NCI-H748 treated with DMSO at 0.1 percent for 48 hours (cell line): ENCODE measurements around the gene ATP9A.
"Not testable (repeated sequence)": the region's sequence is repeated elsewhere in the genome, so short reads cannot be mapped to it uniquely, and the experiment has no call there.

Source experiments
- DNase-seq: peaks from one replicate; lab custom pipeline; 2025; lab: John Stamatoyannopoulos, UW

The ATP9A gene

DNA sequence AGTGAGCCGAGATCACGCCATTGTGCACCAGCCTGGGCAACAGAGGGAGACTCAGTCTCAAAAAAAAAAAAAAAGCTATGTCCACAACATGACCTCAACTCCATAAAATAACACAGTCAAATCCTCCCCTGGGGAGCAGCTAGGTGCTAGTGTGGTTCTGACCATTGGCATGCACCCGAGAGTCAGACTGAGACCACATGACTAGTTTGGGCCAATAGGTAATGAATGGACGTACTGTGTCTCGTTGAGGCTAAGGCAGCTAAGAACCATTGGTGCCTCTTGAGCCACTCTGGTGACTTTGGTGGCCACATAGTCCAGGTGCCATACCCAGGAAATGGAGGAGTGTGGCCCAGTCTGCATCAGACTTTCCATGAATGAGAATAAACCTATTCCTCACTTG, 40.3 kb downstream of the ATP9A start:
- DNase-seq = no peak

DNA sequence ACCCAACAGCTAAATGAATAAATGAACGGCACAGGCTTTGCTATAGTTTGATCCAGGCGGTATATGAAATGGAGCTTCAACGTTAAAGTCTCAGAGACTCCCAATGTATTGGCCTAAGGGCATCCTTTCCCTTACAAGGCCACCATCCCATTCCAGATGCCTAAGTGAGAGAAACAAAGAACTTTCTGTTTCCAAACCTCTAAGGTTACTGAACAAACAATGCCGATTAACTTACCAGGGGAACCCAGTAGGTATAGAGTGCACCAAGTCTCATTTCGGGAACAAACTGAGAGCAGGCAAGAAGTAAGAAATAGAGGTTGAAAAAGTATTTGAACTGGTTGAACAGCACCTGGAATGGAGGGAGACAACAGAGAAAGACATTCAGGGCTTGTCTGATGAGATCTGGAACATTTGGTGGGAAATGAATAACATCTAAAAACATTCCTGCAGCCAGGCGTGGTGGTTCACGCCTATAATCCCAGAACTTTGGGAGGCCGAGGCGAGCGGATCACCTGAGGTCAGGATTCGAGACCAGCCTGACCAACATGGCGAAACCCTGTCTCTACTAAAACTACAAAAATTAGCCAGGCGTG, 42.5 kb downstream of the ATP9A start:
- no peak for DNase-seq

DNA sequence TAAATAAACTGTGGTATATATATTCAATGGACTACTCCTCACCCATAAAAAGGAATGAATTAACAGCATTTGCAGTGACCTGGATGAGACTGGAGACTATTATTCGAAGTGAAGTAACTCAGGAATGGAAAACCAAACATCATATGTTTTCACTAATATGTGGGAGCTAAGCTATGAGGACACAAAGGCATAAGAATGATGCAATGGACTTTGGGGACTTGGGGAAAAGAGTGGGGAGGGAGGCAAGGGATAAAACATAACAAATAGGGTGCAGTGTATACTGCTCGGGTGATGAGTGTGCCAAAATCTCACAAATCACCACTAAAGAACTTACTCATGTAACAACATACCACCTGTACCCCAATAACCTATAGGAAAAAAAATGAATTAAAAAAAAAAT, 45.2 kb downstream of the ATP9A start:
- not testable (repeated sequence) for DNase-seq

DNA sequence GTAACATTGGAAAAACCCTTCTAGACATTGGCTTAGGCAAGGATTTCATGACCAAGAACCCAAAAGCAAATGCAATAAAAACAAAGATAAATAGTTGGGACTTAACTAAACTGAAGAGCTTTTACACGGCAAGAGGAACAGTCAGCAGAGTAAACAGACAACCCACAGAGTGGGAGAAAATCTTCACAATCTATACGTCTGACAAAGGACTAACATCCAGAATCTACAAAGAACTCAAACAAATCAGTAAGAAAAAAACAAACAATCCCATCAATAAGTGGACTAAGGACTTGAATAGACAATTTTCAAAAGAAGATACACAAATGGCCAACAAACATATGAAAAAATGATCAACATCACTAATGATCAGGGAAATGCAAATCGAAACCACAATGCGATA, 45.9 kb downstream of the ATP9A start:
- not testable (repeated sequence) for DNase-seq

DNA sequence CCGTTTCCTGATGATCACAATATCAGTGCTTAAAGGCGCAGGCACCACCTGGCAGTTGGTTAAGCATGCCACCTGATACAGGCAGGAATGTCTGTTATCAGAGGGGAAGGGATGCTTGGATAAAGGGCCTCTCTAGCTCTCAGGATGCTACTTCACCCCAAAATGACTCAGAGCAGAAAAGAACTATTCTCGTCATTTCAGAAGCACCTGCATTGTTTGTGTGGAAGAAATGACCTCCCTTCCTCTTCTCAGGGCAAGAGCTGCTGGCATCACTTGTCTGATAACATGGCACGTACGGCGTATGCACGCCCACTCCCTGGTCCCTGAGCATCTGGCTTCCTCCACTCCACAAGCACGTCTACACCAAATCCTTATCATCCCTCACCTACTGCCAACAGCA, 47.3 kb downstream of the ATP9A start:
- no peak for DNase-seq

DNA sequence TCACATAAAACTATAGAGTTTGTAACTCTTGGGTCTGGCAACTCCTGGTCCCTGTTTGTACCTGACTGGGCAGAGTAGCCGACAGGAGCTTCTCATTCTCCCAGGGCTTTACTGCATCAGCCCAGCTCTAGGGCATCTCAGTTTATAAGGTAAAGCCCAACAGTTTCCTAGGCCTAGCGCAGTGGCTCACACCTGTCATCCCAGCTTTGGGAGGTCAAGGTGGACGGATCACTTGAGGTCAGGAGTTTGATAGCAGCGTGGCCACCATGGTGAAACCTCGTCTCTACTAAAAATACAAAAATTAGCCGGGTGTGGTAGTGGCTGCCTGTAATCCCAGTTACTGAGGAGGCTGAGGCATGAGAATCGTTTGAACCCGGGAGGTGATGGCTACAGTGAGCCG, 47.8 kb downstream of the ATP9A start:
- no peak for DNase-seq

DNA sequence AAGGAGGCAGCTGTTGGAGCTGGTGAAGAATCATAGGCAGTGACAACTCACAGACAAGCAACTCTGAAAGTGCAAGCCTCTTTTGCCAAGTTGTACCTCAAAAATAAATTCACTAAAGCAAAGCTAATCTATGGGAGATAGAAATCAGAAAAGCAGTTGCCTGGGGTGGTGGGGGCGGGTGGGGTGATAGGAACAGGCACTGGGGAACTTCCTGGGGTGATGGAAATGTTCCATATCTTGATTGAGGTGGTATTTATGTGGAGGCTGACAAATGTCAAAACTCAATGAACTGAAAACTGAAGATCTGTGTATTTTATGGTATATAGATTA, 52.4 kb downstream of the ATP9A start:
- no peak for DNase-seq

DNA sequence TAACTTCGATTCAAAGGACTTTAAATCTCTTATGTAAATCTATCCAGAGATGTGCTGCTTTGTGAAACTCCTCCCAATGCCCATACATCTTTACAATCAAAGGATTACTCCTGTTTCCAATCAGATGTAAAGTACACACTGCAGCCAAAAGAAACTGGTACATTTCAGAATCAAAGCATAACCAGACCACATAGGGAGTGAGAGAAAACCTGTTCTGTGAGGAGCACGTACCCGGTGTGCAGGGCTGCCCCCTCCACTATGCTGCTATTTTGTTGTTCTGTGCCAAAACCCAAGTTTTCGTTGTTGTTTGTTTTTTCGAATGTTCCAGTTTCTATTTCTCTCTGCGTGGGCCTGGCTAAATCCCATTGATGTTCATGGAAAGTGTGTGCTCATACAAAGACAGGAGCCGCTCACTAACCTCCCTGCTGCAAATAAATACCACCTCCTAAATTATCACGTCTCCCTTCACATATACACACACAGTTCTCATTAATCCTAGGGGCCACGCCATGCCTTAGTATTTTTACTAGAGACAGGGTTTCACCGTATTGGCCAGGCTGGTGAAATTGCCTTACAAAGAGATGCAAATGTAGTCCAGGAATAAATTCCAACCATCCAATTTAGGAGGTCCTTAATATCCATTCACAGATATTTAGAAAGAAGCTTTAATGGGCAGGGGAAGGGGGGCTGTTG, 52.9 kb downstream of the ATP9A start:
- DNase-seq = no peak

DNA sequence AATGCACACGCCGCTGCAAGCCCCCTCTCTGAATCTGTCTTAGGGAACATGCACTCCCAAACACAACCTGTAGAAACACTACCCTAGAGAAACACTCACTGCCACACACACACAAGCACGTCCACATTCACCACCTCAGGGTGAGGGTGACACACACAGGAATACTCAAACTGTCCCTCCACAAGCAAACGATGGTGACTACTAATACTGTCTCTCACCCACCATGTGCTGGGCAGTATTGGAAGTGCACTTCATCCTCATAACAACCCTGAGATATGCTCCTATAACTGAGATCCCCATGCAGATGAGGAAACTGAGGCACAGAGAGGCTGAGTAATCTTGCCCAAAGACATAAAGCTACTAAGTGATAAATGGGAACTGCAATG, 55.0 kb downstream of the ATP9A start:
- no peak for DNase-seq

DNA sequence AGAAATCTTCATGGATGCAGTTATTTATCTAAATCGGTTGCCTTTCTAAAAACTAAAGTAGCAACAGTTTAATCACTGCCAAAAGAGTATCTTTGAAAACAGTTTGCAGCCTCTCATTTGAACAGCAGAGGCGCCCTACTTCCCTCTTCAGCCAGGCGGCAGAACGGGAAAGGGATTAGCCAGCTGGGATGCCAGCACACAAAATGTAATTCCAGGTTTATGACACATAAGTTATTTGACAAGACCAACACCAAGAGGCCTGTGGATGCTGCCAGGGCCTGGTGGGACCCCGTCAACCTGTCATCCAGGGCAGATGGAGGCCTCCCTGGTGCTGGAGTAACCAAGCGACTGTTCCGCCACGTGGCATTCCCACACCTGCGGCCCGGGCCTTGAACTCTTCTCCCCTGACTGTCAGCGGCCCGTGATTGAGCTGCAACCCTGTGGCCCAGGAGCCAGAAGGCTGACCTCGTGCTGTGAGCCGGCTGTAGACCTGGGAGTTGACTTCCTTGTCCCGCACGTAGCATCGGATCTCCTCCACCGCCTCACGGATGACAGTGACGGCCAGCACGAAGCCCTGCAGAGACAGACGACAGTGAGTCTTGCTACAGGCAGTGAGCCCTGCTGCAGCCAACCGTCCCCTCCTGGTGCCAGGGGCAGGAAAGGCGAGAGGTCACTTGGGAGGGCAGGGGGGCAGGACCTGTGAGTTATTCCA, 55.5 kb downstream of the ATP9A start:
- no peak for DNase-seq

DNA sequence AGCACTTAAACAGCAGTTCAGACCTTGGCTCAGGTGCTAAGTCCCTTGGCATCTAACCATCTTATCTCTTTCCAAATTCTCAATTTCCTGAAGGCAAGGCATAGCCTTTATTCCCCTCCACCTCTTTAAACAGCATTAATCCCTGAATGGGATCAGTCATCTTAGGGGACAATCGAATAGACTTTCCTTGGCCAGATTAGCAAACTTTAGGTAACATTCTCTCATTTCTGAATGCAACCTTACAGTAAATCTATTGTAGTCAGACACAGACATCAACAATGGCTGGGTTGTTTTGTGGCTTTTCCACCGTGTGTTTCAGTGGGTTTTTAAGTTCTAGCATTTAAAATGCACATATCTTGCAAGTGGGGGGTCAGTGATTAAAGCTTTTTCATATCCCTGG, 56.8 kb downstream of the ATP9A start:
- DNase-seq = no peak

DNA sequence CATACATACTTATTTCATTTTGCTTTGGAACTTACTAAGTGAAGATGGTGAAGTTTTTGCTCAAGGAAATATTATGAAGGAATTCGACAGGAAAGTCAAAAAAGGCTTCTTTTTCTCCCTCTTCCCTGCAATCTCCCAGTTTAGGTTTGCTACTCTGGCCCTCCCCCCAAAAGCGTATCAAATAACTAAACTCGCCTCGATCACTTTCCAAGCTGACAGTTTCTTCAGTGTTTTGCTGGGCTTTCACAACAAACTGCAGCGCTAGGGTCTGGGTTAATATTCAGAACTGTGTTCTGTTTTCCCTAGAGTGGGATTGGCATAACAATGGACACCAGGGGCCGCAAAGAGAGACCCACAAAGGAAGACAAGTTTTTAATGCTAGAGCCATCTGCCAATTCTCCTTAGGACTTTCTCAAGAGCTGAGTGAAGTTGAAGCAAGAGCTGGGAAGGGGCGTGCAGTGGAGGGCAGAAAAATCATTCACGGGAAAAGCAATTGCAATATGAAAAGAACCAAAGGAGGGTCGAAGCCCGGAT, 57.8 kb downstream of the ATP9A start:
- DNase-seq = no peak

DNA sequence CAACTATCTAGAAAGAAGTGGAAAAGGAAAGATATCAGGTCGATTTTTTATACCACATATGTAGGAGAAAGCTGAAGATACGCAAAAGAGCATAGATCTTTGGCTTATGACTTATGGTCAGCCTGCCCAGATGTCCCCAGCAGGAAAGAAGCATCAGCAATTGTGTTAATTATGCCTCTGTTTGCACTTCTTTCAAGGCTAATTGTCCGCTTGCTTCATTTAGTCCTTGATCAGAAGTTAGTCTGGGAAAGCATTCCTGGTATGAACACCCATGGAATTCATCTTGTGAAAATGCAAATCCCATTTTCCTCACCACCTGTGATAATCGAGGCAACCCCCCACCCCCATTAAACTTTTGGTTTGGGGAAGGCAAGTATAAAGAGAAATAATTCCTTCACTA, 62.8 kb downstream of the ATP9A start:
- DNase-seq = no peak

DNA sequence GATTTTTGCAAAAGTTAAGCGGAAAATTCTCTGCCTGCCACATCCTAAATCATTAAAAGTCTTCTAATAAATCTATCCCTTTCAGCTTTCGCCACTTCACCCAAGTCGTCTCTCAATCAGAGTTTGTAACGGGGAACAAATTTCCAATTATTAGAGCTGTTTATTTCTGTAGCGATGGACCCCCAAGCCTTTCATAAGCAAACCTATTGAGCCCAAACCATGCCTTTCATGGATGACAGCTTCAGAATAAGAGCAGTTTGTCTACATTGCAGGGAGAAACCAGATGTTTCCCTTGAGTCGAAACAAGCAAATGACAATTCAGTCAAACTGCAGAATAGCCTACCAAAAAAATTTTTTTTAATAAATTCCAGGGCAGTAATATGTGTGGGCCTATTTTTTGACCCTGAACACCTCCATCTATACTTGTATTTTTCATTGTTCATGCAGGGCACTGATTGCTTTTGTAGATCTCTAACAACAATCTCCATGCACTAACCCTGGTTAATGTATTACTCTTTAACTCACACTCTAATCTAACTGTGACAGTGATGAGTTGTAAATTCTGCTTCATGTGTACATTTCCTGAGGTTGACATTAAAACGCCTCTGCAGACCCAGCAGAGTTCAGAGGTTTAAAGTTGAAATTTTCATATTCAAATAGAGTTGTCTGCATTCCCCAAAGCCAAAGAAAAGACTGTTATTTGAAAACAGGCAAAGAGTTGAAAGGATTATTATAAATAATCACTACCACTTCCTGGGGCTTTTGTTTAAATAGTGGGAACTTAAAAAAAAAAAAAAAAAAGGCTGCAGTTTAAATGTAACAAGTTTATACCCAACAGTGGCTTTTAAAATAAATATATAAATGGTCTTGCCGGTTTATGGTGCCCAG, 64.5 kb downstream of the ATP9A start:
- no peak for DNase-seq

DNA sequence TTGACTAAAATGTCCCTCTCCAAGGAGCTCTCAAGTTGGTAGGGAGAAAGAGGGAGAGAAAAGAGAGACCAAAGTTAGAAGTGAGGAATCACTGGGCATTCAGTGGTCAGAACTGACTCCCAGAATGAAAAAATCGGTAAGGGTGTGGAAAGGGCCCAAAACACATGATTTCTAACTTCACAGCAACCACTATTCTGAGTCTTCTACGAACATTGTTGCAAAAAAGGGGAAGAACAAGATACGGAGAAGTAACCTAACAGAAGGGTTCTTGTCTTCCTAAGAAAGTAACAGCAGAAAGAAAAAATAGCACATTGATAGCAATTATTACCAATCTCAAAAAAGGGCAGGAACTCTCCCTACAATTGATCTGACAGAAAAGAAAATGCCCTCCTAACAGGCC, 65.6 kb downstream of the ATP9A start:
- no peak for DNase-seq

DNA sequence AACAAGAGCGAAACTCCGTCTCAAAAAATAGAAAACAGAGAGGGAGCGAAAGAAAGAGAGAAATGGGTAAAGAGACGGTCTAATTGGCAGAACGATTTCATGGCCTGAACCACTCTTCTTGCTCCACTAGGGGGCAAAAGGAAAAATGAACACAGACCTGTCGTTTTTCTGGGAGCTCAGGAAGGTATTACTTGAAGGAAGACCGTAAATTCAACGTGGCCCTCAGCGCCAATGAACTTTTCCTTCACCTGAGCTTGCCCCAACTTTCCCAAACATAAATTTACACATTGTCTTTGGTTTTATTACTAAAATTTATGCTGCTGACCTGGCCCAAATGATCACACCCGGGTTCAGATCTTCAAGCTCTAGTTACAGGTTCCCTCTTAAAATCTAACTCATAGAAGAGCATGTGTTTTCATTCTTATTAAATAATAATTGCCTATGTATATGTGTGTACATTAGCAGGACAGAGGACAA, 67.3 kb downstream of the ATP9A start:
- no peak for DNase-seq

DNA sequence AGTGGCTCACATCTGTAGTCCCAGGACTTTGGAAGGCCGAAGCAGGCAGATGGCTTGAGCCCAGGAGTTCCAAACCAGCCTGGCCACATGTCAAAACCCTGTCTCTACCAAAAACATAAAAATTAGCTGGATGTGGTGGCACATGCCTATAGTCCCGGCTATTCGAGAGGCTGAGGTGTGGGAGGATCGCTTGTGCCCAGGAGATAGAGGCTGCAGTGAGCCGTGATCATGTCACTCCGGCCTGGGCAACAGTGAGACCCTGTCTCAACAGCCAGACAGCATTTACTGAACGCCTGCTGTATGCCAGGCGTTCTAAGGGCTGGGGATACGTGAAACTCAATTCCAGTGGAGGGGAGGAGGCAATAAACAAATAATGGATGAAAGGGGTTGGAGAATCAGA, 69.9 kb downstream of the ATP9A start:
- DNase-seq = no peak

DNA sequence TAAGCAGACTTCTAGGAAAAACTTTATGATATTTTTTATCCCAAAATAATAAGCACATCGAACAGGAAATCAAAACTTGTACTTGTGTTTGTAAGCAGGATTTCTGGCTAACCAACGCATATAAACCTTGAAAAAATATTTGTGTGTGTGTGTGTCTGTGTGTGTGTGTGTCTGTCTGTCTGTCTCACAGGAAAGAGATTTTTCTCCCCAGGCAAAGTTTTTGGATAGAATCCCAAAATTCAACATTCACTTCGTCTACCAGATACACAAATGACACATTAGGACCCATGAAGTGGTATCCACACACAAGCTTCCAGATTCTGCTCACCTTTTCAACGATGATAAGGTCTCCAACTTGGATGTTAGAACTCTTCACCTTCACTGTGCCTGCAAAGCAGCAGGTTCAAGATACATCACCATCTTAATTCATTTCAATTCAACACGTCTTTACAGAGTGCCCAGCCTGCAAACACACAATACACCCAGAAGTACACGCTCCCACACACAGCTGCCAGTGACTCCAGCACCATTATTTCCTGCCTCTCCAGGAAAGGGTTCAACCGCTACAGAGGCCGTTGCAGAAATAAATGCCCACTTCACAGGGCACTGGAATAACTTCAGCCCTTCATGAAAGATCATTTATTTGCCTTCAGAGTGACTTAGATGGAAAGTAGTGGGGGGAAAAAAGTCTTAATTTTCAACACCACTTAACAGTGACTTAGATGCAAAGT, 70.9 kb downstream of the ATP9A start:
- no peak for DNase-seq

DNA sequence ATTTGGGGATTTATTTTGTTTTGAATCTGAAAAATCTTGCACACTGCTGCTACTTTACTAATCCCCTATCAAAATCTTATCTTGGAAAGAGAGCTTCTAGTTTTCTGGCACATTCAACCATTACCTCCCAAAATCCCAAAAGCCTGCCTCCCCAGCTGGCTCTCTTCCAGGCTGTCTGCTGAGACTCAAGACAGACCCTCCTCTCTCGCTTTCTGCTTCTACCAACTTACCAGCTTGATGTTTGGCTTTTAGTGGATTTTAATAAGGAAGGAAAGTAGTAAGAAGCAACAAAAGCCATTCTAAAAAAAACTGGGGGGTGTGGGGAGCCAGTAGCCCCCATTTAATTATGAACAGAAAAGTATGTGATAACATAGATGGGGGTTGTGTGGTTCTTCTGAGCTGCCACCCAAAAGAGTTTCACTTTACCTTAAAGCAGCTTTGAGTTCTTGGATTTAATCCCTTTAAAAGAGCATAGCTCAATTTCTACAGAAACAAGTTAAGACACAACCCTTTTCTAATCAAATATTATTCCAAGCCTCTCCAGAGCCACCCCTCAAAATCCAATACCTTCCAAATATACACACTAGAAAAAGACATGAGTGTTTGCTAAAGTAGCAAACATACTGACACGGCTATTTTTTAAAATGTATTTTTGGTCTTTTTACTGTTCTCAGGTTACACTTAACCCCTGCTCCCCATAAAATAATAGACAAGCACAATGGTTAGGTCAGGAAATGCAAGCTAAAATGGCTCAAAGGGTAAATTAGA, 71.7 kb downstream of the ATP9A start:
- peak; percentile 43 for DNase-seq

DNA sequence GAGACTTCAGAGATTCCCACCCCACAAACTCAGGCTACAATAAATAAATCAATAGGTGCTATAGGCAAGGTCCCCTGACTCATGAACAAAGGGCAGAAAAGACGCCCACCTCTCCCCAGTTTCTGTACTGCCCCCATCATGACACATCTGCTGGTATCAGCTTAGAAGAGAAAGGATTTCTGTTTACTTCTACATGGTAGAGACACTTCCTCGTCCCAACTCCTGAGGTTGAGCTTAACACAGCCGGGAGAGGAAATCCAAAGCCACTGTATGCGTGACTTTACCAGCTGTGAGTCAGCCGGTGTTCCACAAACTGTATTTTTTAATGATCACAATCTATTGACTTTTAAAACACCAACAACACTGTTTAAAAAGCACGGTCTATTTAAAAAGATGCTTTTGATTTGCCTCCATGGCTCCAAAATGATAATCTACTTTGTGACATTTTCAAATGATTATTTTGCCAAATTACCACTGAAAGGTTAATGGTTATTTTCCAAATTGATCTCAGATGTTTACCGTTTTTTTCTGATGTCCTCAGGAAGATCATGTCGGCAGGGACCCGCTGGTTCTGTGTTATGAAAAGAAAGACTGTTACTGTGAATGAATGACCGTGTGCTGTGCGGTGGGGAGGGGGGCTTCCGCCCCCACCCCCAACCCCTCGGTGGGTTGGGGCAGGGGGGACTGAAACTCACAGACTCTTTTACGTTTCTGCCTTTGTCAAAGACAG, 72.5 kb downstream of the ATP9A start:
- DNase-seq = no peak
